ENCODE data around the gene CROCC2. TPM values are rescaled to one million over a fixed set of nuclear protein-coding genes. Genes with fewer than 3 reads are reported as not detected.
A peak's percentile ranks its signal among the peaks of the same experiment; 100 is the strongest.

The CROCC2 gene
- polyA plus RNA-seq, 1 experiment: not detected

- ChIA-PET POLR2A (no interaction called here), CTCF (no interaction called here)
- no peak overlapping the region for H3K27ac ChIP-seq (ENCODE audit: low read depth, low read length)
- H3K27me3 ChIP-seq (ENCODE audit: control insufficient read depth, insufficient read depth, low read length): no peaks in the 10 kb centered on the region
- TF ChIP-seq, protein P1, sequence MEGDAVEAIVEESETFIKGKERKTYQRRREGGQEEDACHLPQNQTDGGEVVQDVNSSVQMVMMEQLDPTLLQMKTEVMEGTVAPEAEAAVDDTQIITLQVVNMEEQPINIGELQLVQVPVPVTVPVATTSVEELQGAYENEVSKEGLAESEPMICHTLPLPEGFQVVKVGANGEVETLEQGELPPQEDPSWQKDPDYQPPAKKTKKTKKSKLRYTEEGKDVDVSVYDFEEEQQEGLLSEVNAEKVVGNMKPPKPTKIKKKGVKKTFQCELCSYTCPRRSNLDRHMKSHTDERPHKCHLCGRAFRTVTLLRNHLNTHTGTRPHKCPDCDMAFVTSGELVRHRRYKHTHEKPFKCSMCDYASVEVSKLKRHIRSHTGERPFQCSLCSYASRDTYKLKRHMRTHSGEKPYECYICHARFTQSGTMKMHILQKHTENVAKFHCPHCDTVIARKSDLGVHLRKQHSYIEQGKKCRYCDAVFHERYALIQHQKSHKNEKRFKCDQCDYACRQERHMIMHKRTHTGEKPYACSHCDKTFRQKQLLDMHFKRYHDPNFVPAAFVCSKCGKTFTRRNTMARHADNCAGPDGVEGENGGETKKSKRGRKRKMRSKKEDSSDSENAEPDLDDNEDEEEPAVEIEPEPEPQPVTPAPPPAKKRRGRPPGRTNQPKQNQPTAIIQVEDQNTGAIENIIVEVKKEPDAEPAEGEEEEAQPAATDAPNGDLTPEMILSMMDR (IDR thresholded peaks at IDR 0.05; ENCODE audit: low read depth, low read length): no peak
- H3K4me3 ChIP-seq (ENCODE audit: low read depth, low read length): no peak overlapping the region
- DNase-seq (ENCODE audit: low read depth, low spot score): no peak
- no peaks in the 10 kb centered on the region; the same call in 1 of the 2 replicates for H3K9me3 ChIP-seq (ENCODE audit: control insufficient read depth, insufficient read depth, low read length)
Measured at GRCh38 chr2:240919161-240919781, 13.1 kb downstream of the CROCC2 start.

DNA sequence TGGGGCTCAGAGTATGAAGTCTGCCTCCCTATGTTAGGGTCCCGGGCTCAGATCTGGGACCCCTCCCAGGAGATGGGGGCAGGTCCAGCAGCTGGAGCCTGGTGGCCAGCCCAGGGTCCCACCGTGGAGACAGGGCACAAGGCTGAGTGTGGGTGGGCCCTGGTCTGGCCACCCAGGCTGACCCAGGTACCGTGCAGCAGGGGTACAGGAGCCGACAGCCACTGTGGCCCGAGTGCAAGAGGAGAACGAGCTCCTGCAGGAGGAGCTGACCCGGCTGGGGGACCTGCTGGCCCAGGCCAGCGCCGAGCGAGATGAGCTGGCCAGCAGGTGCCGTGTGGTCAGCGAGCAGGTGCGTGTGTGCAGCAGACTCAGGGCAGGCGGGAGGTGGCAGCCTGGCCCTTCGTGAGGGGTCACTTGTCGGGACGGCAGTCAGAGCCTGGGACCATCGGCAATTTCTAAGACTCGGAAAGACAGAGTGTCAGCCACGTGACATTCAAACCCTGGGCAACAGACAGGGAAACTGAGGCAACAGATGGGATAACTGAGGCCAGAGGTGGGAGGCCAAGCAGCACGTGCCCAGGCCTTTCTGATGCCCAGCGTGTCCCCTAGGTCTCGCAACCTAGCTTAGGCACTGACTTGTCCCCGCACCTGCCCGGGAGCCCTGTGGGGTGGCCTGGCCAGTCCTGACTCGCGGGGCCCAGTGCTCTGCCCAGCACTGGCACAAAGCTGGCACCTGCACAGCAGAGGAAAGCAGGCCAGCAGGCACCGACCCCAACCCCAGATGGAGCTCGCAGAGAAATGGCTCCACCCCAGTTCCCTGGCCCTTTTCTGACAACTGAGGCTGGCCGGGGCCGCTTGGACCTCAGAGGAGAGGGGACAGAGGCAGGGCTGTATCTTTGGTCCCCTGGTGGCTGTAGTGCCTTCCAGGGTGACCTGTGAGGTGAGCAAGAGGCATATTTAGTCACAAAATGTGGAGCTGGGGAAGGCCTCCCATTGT is 13.9 kb downstream of the CROCC2 start:
- no peaks in the 10 kb centered on the region for H3K27me3 ChIP-seq (ENCODE audit: control insufficient read depth, insufficient read depth, low read length)
- peak overlapping the region; percentile 99 for H3K27ac ChIP-seq (ENCODE audit: low read depth, low read length)
- ChIA-PET CTCF (no interaction called here), POLR2A (no interaction called here)
- TF ChIP-seq, protein P1 (IDR thresholded peaks at IDR 0.05; ENCODE audit: low read depth, low read length): no peak
- H3K4me3 ChIP-seq (ENCODE audit: low read depth, low read length): no peak overlapping the region
- no peaks in the 10 kb centered on the region; the same call in 1 of the 2 replicates for H3K9me3 ChIP-seq (ENCODE audit: control insufficient read depth, insufficient read depth, low read length)
- DNase-seq (ENCODE audit: low read depth, low spot score): no peak

- Histone ChIP-seq H3K9me3 (ENCODE audit: control insufficient read depth, insufficient read depth, low read length) (no peaks in the 10 kb centered on the region; the same call in 1 of the 2 replicates), H3K27ac (ENCODE audit: low read depth, low read length) (peak overlapping the region; percentile 99), H3K4me3 (ENCODE audit: low read depth, low read length) (no peak overlapping the region), H3K27me3 (ENCODE audit: control insufficient read depth, insufficient read depth, low read length) (no peaks in the 10 kb centered on the region)
- TF ChIP-seq, protein P1 (IDR thresholded peaks at IDR 0.05; ENCODE audit: low read depth, low read length): no peak
- no peak for DNase-seq (ENCODE audit: low read depth, low spot score)
- CTCF ChIA-PET: no interaction called here
- POLR2A ChIA-PET: interaction anchor here (1.1 kb wide), 1 partner anchor 72 kb away, joined by 3 read pairs; no protein-coding TSS in a partner anchor
Measured at GRCh38 chr2:240920783-240921231, 14.7 kb downstream of the CROCC2 start.

GRCh38 chr2:240921311-240921994 is 15.3 kb downstream of the CROCC2 start:
- TF ChIP-seq, protein P1 (IDR thresholded peaks at IDR 0.05; ENCODE audit: low read depth, low read length): no peak
- CTCF ChIA-PET: no interaction called here
- H3K4me3 ChIP-seq (ENCODE audit: low read depth, low read length): no peak overlapping the region
- no peaks in the 10 kb centered on the region; the same call in 1 of the 2 replicates for H3K9me3 ChIP-seq (ENCODE audit: control insufficient read depth, insufficient read depth, low read length)
- no peaks in the 10 kb centered on the region for H3K27me3 ChIP-seq (ENCODE audit: control insufficient read depth, insufficient read depth, low read length)
- DNase-seq (ENCODE audit: low read depth, low spot score): peak; percentile 90
- POLR2A ChIA-PET: interaction anchor here (0.7 to 1.1 kb wide), 2 partner anchors 71 to 228 kb away, joined by 3 read pairs; partner anchors contain the start of gene PASK
- peak overlapping the region; percentile 99 for H3K27ac ChIP-seq (ENCODE audit: low read depth, low read length)

Data from AG04450 (cell line).